B cell (primary cell): ENCODE results near the gene C22orf31. TPM values are rescaled to one million over a fixed set of nuclear protein-coding genes. Genes with fewer than 3 reads are reported as not detected.

Experiments used
- ATAC-seq: fragments of 200-7000 bp; cut with Tn5 transposase; one replicate; pipeline ENCODE4 v1.10.0; 2021; ENCODE audit warnings: low read depth, mild to moderate bottlenecking, moderate number of reproducible peaks, moderate library complexity
- CTCF ChIA-PET: fragments of 350-600 bp; sonication (Branson Sonifier 250); formaldehyde crosslinking; loops from one replicate; lab custom pipeline; 2021; ENCODE audit warnings: antibody characterized with exemption, inconsistent platforms; lab: Charles Lee
- POLR2A ChIA-PET: fragments of 350-600 bp; sonication (Branson Sonifier 250); formaldehyde crosslinking; loops from one replicate; lab custom pipeline; 2021; ENCODE audit warnings: antibody characterized with exemption; lab: Charles Lee
- DNase-seq: peaks from one replicate; pipeline ENCODE4 v3.0.0; 2013
- H2AFZ ChIP-seq: 2 replicates; pipeline ENCODE4 v1.6.1; 2012; ENCODE audit warnings: mild to moderate bottlenecking, low read depth, low read length; ENCODE audit not compliant: insufficient read depth, poor library complexity, severe bottlenecking
- H3K27ac ChIP-seq, 2 donors: 1 replicate in 1 of 2; 2 replicates in 1 of 2; pipeline ENCODE4 v1.5.1; 2012 to 2013; ENCODE audit warnings: low read length in 2 of 2, mild to moderate bottlenecking in 2 of 2, moderate library complexity in 1 of 2
- H3K27me3 ChIP-seq, 4 experiments: fragments of 200-600 bp in 1 of 4; sonication (generic) in 1 of 4; replicated peaks in 1 of 4; 1 replicate in 2 of 4; 2 replicates in 2 of 4; pipeline versions ENCODE4 v1.6.1 to v1.7.0; 2013 to 2016; ENCODE audit warnings: low read length in 3 of 4, mild to moderate bottlenecking in 2 of 4, mixed read lengths in 1 of 4, moderate library complexity in 1 of 4; ENCODE audit not compliant: insufficient read depth in 4 of 4, control insufficient read depth in 3 of 4; ENCODE audit errors: control extremely low read depth in 1 of 4
- H3K36me3 ChIP-seq, 2 experiments: replicated peaks in 1 of 2; 1 replicate in 1 of 2; 2 replicates in 1 of 2; pipeline versions ENCODE4 v1.6.1 to v1.7.1; 2013; ENCODE audit warnings: low read length in 1 of 2; ENCODE audit not compliant: insufficient read depth in 2 of 2, control insufficient read depth in 1 of 2; ENCODE audit errors: control extremely low read depth in 1 of 2, extremely low read depth in 1 of 2
- H3K4me1 ChIP-seq, 2 donors: fragments of 200-600 bp in 1 of 2; sonication (generic) in 1 of 2; 1 replicate in 1 of 2; 2 replicates in 1 of 2; pipeline versions ENCODE4 v1.5.1 to v1.6.1; 2013 to 2017; ENCODE audit warnings: low read length in 2 of 2; ENCODE audit not compliant: control insufficient read depth in 2 of 2, insufficient read depth in 2 of 2
- H3K4me2 ChIP-seq: replicated peaks from 2 replicates; pipeline ENCODE3; 2012; ENCODE audit warnings: mild to moderate bottlenecking, low read depth, low read length; ENCODE audit not compliant: poor library complexity, severe bottlenecking
- H3K4me3 ChIP-seq, 5 experiments: fragments of 200-600 bp in 1 of 5; sonication (generic) in 1 of 5; 1 replicate in 3 of 5; 2 replicates in 2 of 5; pipeline versions ENCODE4 v1.5.1 to v1.7.0; 2011 to 2016; ENCODE audit warnings: low read length in 4 of 5, mild to moderate bottlenecking in 4 of 5, low read depth in 2 of 5, control low read depth in 1 of 5, moderate library complexity in 1 of 5; ENCODE audit not compliant: insufficient read depth in 1 of 5; ENCODE audit errors: control extremely low read depth in 1 of 5, extremely low read depth in 1 of 5
- H3K79me2 ChIP-seq: fragments of 200-600 bp; sonication (generic); one replicate; pipeline ENCODE4 v1.6.0; 2016; ENCODE audit warnings: low read length; ENCODE audit not compliant: control insufficient read depth, insufficient read depth
- H3K9ac ChIP-seq: fragments of 200-600 bp; sonication (generic); 2 replicates; pipeline ENCODE4 v1.6.1; 2017; ENCODE audit warnings: mild to moderate bottlenecking, low read length, moderate library complexity
- H3K9me3 ChIP-seq, 3 donors: one replicate each; pipeline versions ENCODE4 v1.6.1 to v1.7.1; 2013; ENCODE audit warnings: low read length in 2 of 3; ENCODE audit not compliant: control insufficient read depth in 2 of 3, insufficient read depth in 1 of 3; ENCODE audit errors: control extremely low read depth in 1 of 3
- H4K20me1 ChIP-seq: 2 replicates; pipeline ENCODE4 v1.6.0; 2012; ENCODE audit warnings: mild to moderate bottlenecking, low read length; ENCODE audit not compliant: insufficient read depth, control insufficient read depth, poor library complexity, severe bottlenecking
- H3K27ac Mint-ChIP-seq: one replicate; pipeline ENCODE4 v1.8.0; 2021; ENCODE audit warnings: mixed read lengths
- H3K27me3 Mint-ChIP-seq: one replicate; pipeline ENCODE4 v1.8.0; 2021; ENCODE audit warnings: mixed read lengths
- H3K4me1 Mint-ChIP-seq: one replicate; pipeline ENCODE4 v1.8.0; 2021; ENCODE audit warnings: mixed read lengths
- H3K4me3 Mint-ChIP-seq: one replicate; pipeline ENCODE4 v1.8.0; 2021; ENCODE audit warnings: mixed read lengths
- H3K9me3 Mint-ChIP-seq: one replicate; pipeline ENCODE4 v1.8.0; 2022; ENCODE audit warnings: mixed read lengths; ENCODE audit not compliant: insufficient read depth
- EZH2 ChIP-seq: IDR thresholded peaks from 2 replicates; pipeline ENCODE4 v1.6.1; 2012; ENCODE audit warnings: borderline replicate concordance, low read depth, mild to moderate bottlenecking, moderate library complexity, low read length; ENCODE audit not compliant: insufficient read depth, poor library complexity, severe bottlenecking
- WGBS: methylation state at CpG from one replicate; pipeline ENCODE4 v1.1.5; 2013; ENCODE audit warnings: missing lambda C conversion rate; ENCODE audit not compliant: insufficient coverage; 5-methylcytosine and 5-hydroxymethylcytosine counted together
- intact Hi-C: fragments of 100-400 bp; cut with micrococcal nuclease; formaldehyde crosslinking; loops from one replicate; pipeline ENCODE4 v1.10.0; 2022
- polyA plus RNA-seq: library from polyadenylated mRNA; depleted of rRNA; stranded (reverse); fragments of >200 nt; gene quantifications from 2 replicates; pipeline ENCODE4 v1.2.3, GENCODE V29; 2012
- total RNA-seq, 2 donors: library from RNA; stranded (reverse); fragments of 120-200 nt in 1 of 2; gene quantifications; 1 replicate in 1 of 2; 2 replicates in 1 of 2; pipeline versions ENCODE4 v1.2.3 to v1.2.4, GENCODE V29; 2013 to 2022
- TF ChIP-seq, protein P1 (sequence below): fragments of 200-600 bp; IDR thresholded peaks from one replicate; pipeline ENCODE4 v1.8.0; 2022; ENCODE audit warnings: antibody characterized with exemption, mild to moderate bottlenecking

C22orf31 gene
- total and polyA plus RNA-seq, 2 donors (not counting 1 experiment from before 2014, with no cell fraction given), result not detected

DNA sequence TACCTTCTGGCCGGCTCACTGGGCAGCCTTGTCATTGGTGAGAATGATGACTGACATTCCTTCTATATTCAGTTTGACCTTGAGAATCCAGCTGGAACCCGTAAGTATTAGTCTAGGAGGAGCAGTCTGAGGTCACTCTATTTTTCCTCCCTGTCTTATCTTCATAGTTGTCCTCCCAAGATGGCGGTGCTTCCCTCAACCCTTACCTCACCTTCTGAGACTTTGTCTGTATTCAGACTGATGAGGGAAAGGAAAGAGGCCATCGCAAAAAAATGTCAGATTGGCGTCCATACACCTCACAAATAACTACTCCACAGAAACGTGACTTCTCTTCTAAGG lies 17.2 kb upstream of the C22orf31 start:
- no peak overlapping the region for H2AFZ ChIP-seq
- H3K27ac Mint-ChIP-seq, result no peak overlapping the region
- intact Hi-C loops, result loop anchor here (10.0 kb wide), 1 partner anchor 306 kb away; the partner anchor contains the start of gene AP1B1
- peaks cover 6% of the 10 kb centered on the region for H3K4me1 Mint-ChIP-seq
- ChIA-PET POLR2A (no interaction called here), CTCF (no interaction called here)
- ATAC-seq (no peak), DNase-seq (no peak)
- peaks cover 0 to 4% (median 0%) of the 10 kb centered on the region in 3 donors for H3K9me3 ChIP-seq
- no peaks in the 10 kb centered on the region for H3K9me3 Mint-ChIP-seq
- H3K27me3 Mint-ChIP-seq, result peaks cover 49% of the 10 kb centered on the region
- 100% methylated on average over 1 of the region's 6 CpGs for WGBS
- peaks cover 4 to 7% of the 10 kb centered on the region in 2 donors for H3K4me1 ChIP-seq
- H3K79me2 ChIP-seq, result no peaks in the 10 kb centered on the region
- H3K9ac ChIP-seq, result no peak overlapping the region
- no peak for TF ChIP-seq EZH2
- TF ChIP-seq, protein P1, sequence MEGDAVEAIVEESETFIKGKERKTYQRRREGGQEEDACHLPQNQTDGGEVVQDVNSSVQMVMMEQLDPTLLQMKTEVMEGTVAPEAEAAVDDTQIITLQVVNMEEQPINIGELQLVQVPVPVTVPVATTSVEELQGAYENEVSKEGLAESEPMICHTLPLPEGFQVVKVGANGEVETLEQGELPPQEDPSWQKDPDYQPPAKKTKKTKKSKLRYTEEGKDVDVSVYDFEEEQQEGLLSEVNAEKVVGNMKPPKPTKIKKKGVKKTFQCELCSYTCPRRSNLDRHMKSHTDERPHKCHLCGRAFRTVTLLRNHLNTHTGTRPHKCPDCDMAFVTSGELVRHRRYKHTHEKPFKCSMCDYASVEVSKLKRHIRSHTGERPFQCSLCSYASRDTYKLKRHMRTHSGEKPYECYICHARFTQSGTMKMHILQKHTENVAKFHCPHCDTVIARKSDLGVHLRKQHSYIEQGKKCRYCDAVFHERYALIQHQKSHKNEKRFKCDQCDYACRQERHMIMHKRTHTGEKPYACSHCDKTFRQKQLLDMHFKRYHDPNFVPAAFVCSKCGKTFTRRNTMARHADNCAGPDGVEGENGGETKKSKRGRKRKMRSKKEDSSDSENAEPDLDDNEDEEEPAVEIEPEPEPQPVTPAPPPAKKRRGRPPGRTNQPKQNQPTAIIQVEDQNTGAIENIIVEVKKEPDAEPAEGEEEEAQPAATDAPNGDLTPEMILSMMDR, result no peak
- peaks cover 0 to 28% (median 23%) of the 10 kb centered on the region in 4 experiments for H3K27me3 ChIP-seq
- no peak overlapping the region for H3K27ac ChIP-seq
- H3K36me3 ChIP-seq, result no peaks in the 10 kb centered on the region
- no peak overlapping the region for H3K4me3 Mint-ChIP-seq
- no peaks in the 10 kb centered on the region for H4K20me1 ChIP-seq
- no peak overlapping the region for H3K4me2 ChIP-seq
- H3K4me3 ChIP-seq, result no peak overlapping the region

DNA sequence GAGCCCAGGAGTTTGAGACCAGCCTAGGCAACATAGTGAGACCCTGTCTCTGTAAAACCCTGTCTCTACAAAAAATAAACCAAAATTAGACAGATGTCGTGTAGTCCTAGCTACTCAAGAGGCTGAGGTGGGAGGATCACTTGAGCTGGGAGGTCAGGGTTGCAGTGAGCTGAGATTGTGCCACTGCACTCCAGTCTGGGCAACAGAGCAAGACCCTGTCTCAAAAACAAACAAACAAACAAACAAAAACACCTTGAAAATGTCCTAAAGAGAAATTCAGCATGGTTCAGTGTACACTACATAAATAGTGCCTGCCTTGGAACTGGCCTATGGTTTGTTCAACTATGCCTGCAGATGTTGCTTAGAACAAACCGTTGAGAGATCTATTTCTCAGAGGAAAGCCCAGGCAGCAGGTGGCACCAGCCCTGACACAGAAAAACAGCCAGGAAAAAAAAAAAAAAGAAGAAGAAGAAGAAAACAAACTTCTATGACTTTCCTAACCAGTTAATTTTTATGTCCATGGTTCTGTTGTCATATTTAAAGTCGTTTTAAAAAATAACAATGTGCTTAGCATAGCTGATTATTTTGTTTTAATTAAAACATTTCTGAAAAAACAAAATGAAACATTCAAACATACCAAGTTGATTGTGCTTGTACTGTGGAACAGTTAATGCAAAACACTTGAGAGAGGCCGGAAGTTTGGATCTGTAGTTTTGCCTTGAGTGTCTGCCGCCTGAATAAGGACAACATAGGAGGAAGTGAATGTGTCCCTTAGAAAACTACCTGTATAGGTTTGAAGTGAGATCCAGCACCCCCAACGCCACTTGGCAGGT lies 16.6 kb upstream of the C22orf31 start:
- Mint-ChIP-seq H3K9me3 (no peaks in the 10 kb centered on the region), H3K27ac (no peak overlapping the region), H3K27me3 (peaks cover 50% of the 10 kb centered on the region), H3K4me1 (peaks cover 7% of the 10 kb centered on the region), H3K4me3 (no peak overlapping the region)
- TF ChIP-seq EZH2, result no peak
- TF ChIP-seq, protein P1, result no peak
- no peak for DNase-seq
- H3K27ac ChIP-seq, result no peak overlapping the region
- POLR2A ChIA-PET, result no interaction called here
- H3K4me3 ChIP-seq, result no peak overlapping the region
- no peak overlapping the region for H3K4me2 ChIP-seq
- H4K20me1 ChIP-seq, result no peaks in the 10 kb centered on the region
- no peak overlapping the region for H3K9ac ChIP-seq
- H3K27me3 ChIP-seq, result peaks cover 0 to 33% (median 27%) of the 10 kb centered on the region in 4 experiments
- peaks cover 10 to 13% of the 10 kb centered on the region in 2 donors for H3K4me1 ChIP-seq
- no peaks in the 10 kb centered on the region for H3K36me3 ChIP-seq
- no peaks in the 10 kb centered on the region for H3K79me2 ChIP-seq
- no peak overlapping the region for H2AFZ ChIP-seq
- no peak for ATAC-seq
- H3K9me3 ChIP-seq, result peaks cover 0 to 10% (median 0%) of the 10 kb centered on the region in 3 donors
- CTCF ChIA-PET, result no interaction called here
- 87% methylated on average over 3 of the region's 6 CpGs for WGBS
- intact Hi-C loops, result loop anchor here (10.0 kb wide), 1 partner anchor 307 kb away; the partner anchor contains the start of gene AP1B1
